Left cardiac atrium (tissue), 4 donors: ENCODE results near the gene NUDT8. TPM values are rescaled to one million over a fixed set of nuclear protein-coding genes. Genes with fewer than 3 reads are reported as not detected.
"Not testable (repeated sequence)": the region's sequence is repeated elsewhere in the genome, so short reads cannot be mapped to it uniquely, and the experiment has no call there.

Experiments used
- ATAC-seq, 2 donors: fragments of 200-7000 bp; cut with Tn5 transposase; one replicate each; pipeline ENCODE4 v1.9.1; 2020; ENCODE audit warnings: mild to moderate bottlenecking in 2 of 2, moderate library complexity in 2 of 2
- DNase-seq: peaks from one replicate; pipeline ENCODE4 v3.0.0-alpha.2; 2020
- intact Hi-C, 2 donors: fragments of 100-400 bp; cut with DNase I; formaldehyde crosslinking; loops; one replicate each; pipeline versions ENCODE4 v1.14.1 to v1.15.1; 2022 to 2023
- total RNA-seq, 2 donors: library from RNA; stranded (reverse); fragmentation: NEBNext Ultra II Directional; extraction: Animal tissue kit (Norgen Biotek cat#: 25700); gene quantifications; one replicate each; pipeline ENCODE4 v1.2.1, GENCODE V29; 2021
- donor health status: DM: no; HTN: yes; CAD: no.
- donor health status: DM: no; HTN: yes; CAD: no; lungs with severe emphysema.
- donor health status: DM: yes; HTN: yes; CAD: no.
- donor health status: Dilated cardiomyopathy.

Gene NUDT8
- total RNA-seq, 2 donors from 2014 or later = 60.1 to 61.7 TPM

GRCh38 chr11:67618901-67619659, 10.7 kb downstream of the NUDT8 start:
- DNase-seq, ATAC-seq, intact Hi-C loops: not testable (repeated sequence)

DNA sequence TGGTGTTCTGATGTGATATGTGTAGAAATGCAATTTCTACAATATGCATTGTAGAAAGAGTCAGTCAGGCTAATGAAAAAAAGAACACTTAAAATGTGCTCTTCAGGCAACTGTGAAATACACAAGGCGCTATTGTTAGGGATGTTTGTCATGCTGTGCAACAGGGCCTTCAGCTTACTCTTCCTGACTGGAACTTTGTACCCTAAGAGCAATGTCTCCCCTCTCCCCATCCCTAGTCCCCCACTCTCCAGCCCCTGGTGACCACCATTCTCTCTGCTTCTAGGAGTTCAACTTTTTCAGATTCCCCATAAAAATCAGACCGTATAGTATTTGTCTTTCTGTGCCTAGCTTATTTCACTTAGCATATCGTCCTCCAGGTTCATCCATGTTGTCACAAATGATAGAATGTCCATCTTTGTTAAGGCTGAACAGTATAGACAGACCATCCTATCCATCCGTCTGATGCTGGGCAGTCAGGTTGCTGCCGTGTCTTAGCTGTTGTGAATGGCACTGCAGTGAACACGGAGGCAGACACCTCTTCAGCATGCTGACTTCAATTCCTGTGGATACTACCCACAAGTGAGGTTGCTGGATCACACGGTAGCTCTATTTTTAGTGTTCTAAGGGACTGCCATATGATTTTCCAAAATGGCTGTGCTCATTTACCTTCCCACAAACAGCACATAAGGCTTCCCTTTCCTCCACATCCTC, 12.3 kb downstream of the NUDT8 start:
- intact Hi-C loops = no loop called here
- DNase-seq = no peak
- ATAC-seq = no peak

DNA sequence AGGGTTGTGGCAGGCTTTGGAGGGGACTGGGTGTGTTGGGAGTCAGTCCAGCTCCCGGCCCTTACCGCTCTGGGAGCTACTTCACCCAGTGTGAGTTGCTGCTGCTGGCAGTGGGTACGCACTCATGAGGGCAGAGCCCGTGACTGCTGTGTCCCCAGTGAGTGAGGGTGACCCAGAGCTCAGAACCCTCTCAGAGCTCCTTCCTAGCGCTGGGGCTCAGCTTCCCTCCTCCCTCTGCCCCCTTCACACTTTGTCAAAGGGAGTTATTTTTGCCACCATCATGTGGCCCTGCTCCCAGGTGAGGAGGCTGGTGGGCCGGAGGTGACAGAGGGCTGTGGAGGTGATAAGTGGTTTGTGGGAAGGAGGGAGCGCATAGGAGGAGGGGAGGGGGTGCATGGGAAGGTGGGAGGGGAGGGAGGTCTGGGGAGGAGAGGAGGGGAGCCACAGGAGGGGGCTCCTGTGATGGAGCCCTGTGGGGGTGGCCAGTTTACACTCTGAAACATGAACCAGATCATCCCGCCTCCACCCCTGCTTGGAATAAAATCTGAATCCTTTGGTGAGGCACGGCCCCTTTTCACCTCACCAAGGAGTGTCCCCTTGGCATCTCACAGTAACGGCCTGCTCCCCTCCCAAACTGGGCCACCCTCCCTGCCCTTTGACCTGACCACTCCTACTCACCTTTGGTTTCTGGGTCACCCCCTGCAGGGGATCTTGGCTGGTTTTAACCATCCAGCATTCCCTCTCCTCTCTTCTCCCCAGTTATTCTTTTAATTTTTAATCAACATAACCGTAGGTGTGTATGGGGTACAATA, 13.1 kb downstream of the NUDT8 start:
- intact Hi-C loops = no loop called here
- no peak for DNase-seq
- peak; percentile 10 to 13 for ATAC-seq

- intact Hi-C loops = no loop called here
- DNase-seq = no peak
- no peak for ATAC-seq
Observed at GRCh38 chr11:67615728-67616430, 13.9 kb downstream of the NUDT8 start.

GRCh38 chr11:67614730-67615714, 14.7 kb downstream of the NUDT8 start:
- DNase-seq (no peak), ATAC-seq (peak; percentile 23 to 36)
- intact Hi-C loops = no loop called here

GRCh38 chr11:67613960-67614715, 15.6 kb downstream of the NUDT8 start:
- ATAC-seq = peak; percentile 53 to 66
- DNase-seq = peak; percentile 72
- intact Hi-C loops = no loop called here

DNA sequence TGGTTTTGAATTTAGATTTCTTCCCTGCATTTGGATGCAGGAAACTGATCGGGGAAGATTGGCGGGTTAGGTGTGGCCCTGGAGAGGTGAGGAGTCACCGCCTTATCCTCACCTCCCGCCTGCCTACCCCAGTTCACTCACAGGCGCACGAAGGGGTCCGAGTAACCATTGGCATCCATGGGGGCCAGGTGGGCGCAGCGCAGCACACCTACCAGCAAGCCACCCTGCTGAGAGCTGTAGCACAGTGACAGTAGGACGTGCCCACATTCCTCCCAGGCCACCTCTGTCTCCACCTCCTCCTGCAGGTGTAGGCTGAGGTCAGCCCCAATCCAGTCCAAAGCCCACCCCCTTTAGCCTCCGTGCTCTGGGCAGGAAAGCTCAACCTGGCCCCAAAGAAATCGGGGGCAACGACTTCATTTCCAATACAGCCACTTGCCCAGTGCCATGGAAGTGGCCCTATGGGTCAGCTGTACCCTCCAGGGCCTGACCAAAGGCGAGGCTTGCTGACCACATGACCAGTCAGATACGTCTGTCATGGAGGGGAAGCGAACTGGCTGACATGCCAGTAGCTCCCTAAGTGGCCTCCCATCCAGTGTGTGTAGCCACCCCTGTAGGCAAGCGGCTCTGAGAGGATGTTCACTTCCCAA, 16.3 kb downstream of the NUDT8 start:
- intact Hi-C loops = no loop called here
- DNase-seq (no peak), ATAC-seq (peak in 1 of 2 donors; percentile 7)

GRCh38 chr11:67612751-67613150, 17.0 kb downstream of the NUDT8 start:
- ATAC-seq (no peak), DNase-seq (no peak)
- intact Hi-C loops = no loop called here

GRCh38 chr11:67611704-67612587, 17.8 kb downstream of the NUDT8 start:
- intact Hi-C loops = no loop called here
- DNase-seq = no peak

GRCh38 chr11:67611165-67611564, 18.6 kb downstream of the NUDT8 start:
- DNase-seq = no peak

More at GRCh38 chr11:67611704-67612587, 17.8 kb downstream of the NUDT8 start:
- no peak for ATAC-seq

GRCh38 chr11:67610302-67610868, 19.4 kb downstream of the NUDT8 start:
- ATAC-seq = no peak
- DNase-seq = no peak
- intact Hi-C loops = no loop called here

More at GRCh38 chr11:67611165-67611564, 18.6 kb downstream of the NUDT8 start:
- no peak for ATAC-seq
- intact Hi-C loops = no loop called here

GRCh38 chr11:67609316-67609715, 20.4 kb downstream of the NUDT8 start:
- DNase-seq (no peak), ATAC-seq (no peak)
- intact Hi-C loops = no loop called here

DNA sequence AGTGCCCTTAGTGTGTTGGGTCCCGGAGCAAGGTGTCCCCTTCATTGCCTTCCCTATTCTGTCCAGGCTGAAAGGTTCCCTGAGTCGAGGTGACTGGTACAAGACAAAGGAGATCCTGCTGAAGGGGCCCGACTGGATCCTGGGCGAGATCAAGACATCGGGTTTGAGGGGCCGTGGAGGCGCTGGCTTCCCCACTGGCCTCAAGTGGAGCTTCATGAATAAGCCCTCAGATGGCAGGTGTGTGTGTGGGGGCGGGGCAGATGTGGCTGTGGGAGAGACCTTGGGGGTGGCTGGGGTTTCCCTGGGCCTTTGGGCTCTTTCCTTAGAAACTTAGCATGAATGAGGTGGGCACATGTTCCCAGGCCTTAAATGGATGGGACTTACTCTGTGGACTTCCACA, 21.3 kb downstream of the NUDT8 start:
- intact Hi-C loops = no loop called here
- no peak for DNase-seq
- ATAC-seq = no peak

DNA sequence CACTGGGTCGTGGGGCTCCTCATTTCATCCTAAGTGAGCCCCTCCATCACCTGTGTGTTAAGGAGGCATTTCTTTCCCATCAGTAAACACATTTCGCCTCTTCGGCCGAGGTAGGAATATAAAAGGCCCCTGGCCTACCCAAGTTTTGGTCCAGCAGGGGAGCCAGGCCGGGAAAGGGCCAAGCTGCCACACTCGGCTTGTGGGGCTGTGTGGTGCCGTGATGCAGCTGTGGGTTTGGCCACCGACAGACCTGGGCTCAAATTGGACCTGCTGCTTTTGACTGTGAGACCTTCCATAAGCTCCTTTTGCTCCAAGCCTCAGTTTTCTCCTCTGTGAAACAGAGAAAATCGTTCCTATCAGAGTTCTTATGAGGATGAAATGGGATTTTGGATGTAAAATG, 22.2 kb downstream of the NUDT8 start:
- intact Hi-C loops = no loop called here
- ATAC-seq = no peak
- no peak for DNase-seq

DNA sequence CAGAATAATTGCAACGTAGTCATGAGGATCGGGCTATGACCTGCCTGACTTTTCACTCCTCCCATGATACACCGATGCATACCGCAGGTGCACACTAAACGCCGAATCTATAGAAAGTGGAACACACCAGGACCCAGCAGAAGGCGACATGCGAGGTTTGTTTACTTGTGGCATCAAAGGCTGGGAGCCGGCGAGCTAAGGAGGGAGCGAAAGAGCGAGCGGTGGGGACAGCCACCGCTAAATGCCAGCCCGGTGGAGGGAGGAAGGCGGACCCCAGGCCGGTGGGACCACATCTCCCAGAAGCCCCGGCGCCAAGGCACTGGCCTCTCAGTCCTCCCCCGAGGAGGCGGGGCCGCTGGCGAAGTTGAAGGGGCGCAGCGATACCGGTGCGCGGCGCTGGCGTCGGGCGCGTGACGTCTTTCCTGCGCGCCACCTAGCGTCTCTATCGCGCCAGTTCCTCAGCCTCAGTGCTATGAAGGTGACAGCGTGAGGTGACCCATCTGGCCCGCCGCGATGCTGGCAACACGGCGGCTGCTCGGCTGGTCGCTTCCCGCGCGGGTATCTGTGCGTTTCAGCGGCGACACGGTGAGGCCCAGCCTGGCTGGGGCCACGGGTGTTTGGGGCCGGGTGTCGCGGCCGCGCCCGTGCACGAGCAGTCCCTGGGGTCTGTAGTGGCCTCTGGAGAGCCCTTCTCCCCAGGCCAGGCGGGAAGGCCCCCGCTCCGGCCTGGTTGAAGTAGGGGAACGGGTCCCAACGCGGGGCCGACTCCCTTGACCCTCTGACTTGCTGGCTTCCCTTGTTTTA, 23.0 kb downstream of the NUDT8 start, which contains the start of gene NDUFV1:
NDUFV1 (plus strand) TSS at position 445 of the 804 bp plus-strand sequence; CDS start at position 514, 69 bp downstream.
- intact Hi-C loops = no loop called here
- peak; percentile 99 to 100 for ATAC-seq
- peak; percentile 98 for DNase-seq
